Measurements from ENCODE around the gene RENBP. TPM values are rescaled to one million over a fixed set of nuclear protein-coding genes. Genes with fewer than 3 reads are reported as not detected.

Gene RENBP
- total RNA-seq, 5 donors from 2014 or later (not counting 1 experiment from before 2014, with no cell fraction given), result 10.2 to 23.5 (median 19.5) TPM

GRCh38 chrX:153957224-153957623, 12.8 kb upstream of the RENBP start:
- POLR2A ChIA-PET, result no interaction called here
- Mint-ChIP-seq H3K27ac (no peak overlapping the region), H3K9me3 (no peaks in the 10 kb centered on the region), H3K36me3 (peaks cover 7% of the 10 kb centered on the region), H3K4me3 (no peak overlapping the region), H3K4me1 (peaks cover 4 to 6% (median 5%) of the 10 kb centered on the region in 3 donors), H3K27me3 (no peaks in the 10 kb centered on the region)
- DNase-seq (no peak), ATAC-seq (replicated peaks in 1 of 4) (no peak)
- H3K36me3 ChIP-seq (ENCODE audit: control insufficient read depth in 2 of 2, extremely low read depth in 1 of 2, insufficient read depth in 1 of 2, low read length in 1 of 2), result peaks cover 24 to 96% of the 10 kb centered on the region in 2 donors
- H3K9me3 ChIP-seq, result no peaks in the 10 kb centered on the region
- H3K4me3 ChIP-seq (ENCODE audit: control insufficient read depth in 1 of 2, extremely low read depth in 1 of 2, low read length in 1 of 2), result no peak overlapping the region
- H3K27me3 ChIP-seq (replicated peaks in 1 of 2; ENCODE audit: control insufficient read depth in 2 of 2, extremely low read depth in 1 of 2, insufficient read depth in 2 of 2, low read length in 1 of 2), result no peaks in the 10 kb centered on the region
- CTCF ChIA-PET, result no interaction called here
- peaks cover 0 to 11% of the 10 kb centered on the region in 2 experiments for H3K4me1 ChIP-seq (ENCODE audit: control insufficient read depth in 1 of 2, extremely low read depth in 1 of 2, insufficient read depth in 2 of 2, low read length in 2 of 2)
- no peak overlapping the region for H3K27ac ChIP-seq (ENCODE audit: low read length)
- WGBS (ENCODE audit: insufficient coverage), result 89% methylated on average over 8 of the region's 17 CpGs

- no peak overlapping the region for H3K27ac Mint-ChIP-seq
- ChIA-PET CTCF (no interaction called here), POLR2A (no interaction called here)
- Histone ChIP-seq H3K27me3 (replicated peaks in 1 of 2; ENCODE audit: control insufficient read depth in 2 of 2, extremely low read depth in 1 of 2, insufficient read depth in 2 of 2, low read length in 1 of 2) (no peaks in the 10 kb centered on the region), H3K27ac (ENCODE audit: low read length) (no peak overlapping the region), H3K9me3 (no peaks in the 10 kb centered on the region), H3K4me3 (ENCODE audit: control insufficient read depth in 1 of 2, extremely low read depth in 1 of 2, low read length in 1 of 2) (no peak overlapping the region), H3K36me3 (ENCODE audit: control insufficient read depth in 2 of 2, extremely low read depth in 1 of 2, insufficient read depth in 1 of 2, low read length in 1 of 2) (peaks cover 21 to 95% of the 10 kb centered on the region in 2 donors), H3K4me1 (ENCODE audit: control insufficient read depth in 1 of 2, extremely low read depth in 1 of 2, insufficient read depth in 2 of 2, low read length in 2 of 2) (peaks cover 0 to 11% of the 10 kb centered on the region in 2 experiments)
- no peaks in the 10 kb centered on the region for H3K27me3 Mint-ChIP-seq
- DNase-seq, result no peak
- no peaks in the 10 kb centered on the region for H3K9me3 Mint-ChIP-seq
- no peak overlapping the region for H3K4me3 Mint-ChIP-seq
- peaks cover 4 to 6% (median 5%) of the 10 kb centered on the region in 3 donors for H3K4me1 Mint-ChIP-seq
- no peak for ATAC-seq (replicated peaks in 1 of 4)
- peaks cover 7% of the 10 kb centered on the region for H3K36me3 Mint-ChIP-seq
- WGBS (ENCODE audit: insufficient coverage), result 93% methylated on average over 10 of the region's 35 CpGs
Observed at GRCh38 chrX:153956044-153956907, 11.8 kb upstream of the RENBP start.

GRCh38 chrX:153955228-153955732, 10.8 kb upstream of the RENBP start:
- CTCF ChIA-PET, result no interaction called here
- no peaks in the 10 kb centered on the region for H3K27me3 Mint-ChIP-seq
- Histone ChIP-seq H3K36me3 (ENCODE audit: control insufficient read depth in 2 of 2, extremely low read depth in 1 of 2, insufficient read depth in 1 of 2, low read length in 1 of 2) (peaks cover 17 to 94% of the 10 kb centered on the region in 2 donors), H3K4me1 (ENCODE audit: control insufficient read depth in 1 of 2, extremely low read depth in 1 of 2, insufficient read depth in 2 of 2, low read length in 2 of 2) (peaks cover 0 to 11% of the 10 kb centered on the region in 2 experiments), H3K4me3 (ENCODE audit: control insufficient read depth in 1 of 2, extremely low read depth in 1 of 2, low read length in 1 of 2) (no peak overlapping the region), H3K27me3 (replicated peaks in 1 of 2; ENCODE audit: control insufficient read depth in 2 of 2, extremely low read depth in 1 of 2, insufficient read depth in 2 of 2, low read length in 1 of 2) (no peaks in the 10 kb centered on the region), H3K27ac (ENCODE audit: low read length) (no peak overlapping the region), H3K9me3 (no peaks in the 10 kb centered on the region)
- H3K4me3 Mint-ChIP-seq, result no peak overlapping the region
- H3K9me3 Mint-ChIP-seq, result no peaks in the 10 kb centered on the region
- ATAC-seq (replicated peaks in 1 of 4), result no peak
- POLR2A ChIA-PET, result no interaction called here
- no peak for DNase-seq
- no peak overlapping the region for H3K27ac Mint-ChIP-seq
- H3K4me1 Mint-ChIP-seq, result peaks cover 4 to 6% (median 5%) of the 10 kb centered on the region in 3 donors
- WGBS (ENCODE audit: insufficient coverage), result 58% methylated on average over 3 of the region's 12 CpGs
- peaks cover 5% of the 10 kb centered on the region for H3K36me3 Mint-ChIP-seq

- Histone ChIP-seq H3K27ac (ENCODE audit: low read length) (no peak overlapping the region), H3K4me1 (ENCODE audit: control insufficient read depth in 1 of 2, extremely low read depth in 1 of 2, insufficient read depth in 2 of 2, low read length in 2 of 2) (peaks cover 0 to 14% of the 10 kb centered on the region in 2 experiments), H3K9me3 (no peaks in the 10 kb centered on the region), H3K27me3 (replicated peaks in 1 of 2; ENCODE audit: control insufficient read depth in 2 of 2, extremely low read depth in 1 of 2, insufficient read depth in 2 of 2, low read length in 1 of 2) (no peaks in the 10 kb centered on the region), H3K4me3 (ENCODE audit: control insufficient read depth in 1 of 2, extremely low read depth in 1 of 2, low read length in 1 of 2) (no peak overlapping the region), H3K36me3 (ENCODE audit: control insufficient read depth in 2 of 2, extremely low read depth in 1 of 2, insufficient read depth in 1 of 2, low read length in 1 of 2) (peaks cover 17 to 94% of the 10 kb centered on the region in 2 donors)
- 90% methylated on average over 13 of the region's 44 CpGs for WGBS (ENCODE audit: insufficient coverage)
- Mint-ChIP-seq H3K27me3 (no peaks in the 10 kb centered on the region), H3K36me3 (peaks cover 5% of the 10 kb centered on the region), H3K27ac (no peak overlapping the region), H3K4me3 (no peak overlapping the region), H3K9me3 (no peaks in the 10 kb centered on the region), H3K4me1 (peaks cover 4 to 6% (median 5%) of the 10 kb centered on the region in 3 donors)
- ATAC-seq (replicated peaks in 1 of 4), result no peak
- POLR2A ChIA-PET, result no interaction called here
- DNase-seq, result no peak
- CTCF ChIA-PET, result no interaction called here
Observed at GRCh38 chrX:153954558-153955227, 10.2 kb upstream of the RENBP start.

- POLR2A ChIA-PET, result no interaction called here
- H3K27ac ChIP-seq (ENCODE audit: low read length), result peak overlapping the region; percentile 18
Observed at GRCh38 chrX:153953892-153954557, 9.6 kb upstream of the RENBP start.

GRCh38 chrX:153953342-153953830, 8.9 kb upstream of the RENBP start:
- Mint-ChIP-seq H3K27me3 (no peaks in the 10 kb centered on the region), H3K36me3 (peaks cover 5% of the 10 kb centered on the region), H3K4me1 (peaks cover 6 to 11% (median 10%) of the 10 kb centered on the region in 3 donors), H3K27ac (peak overlapping the region in 1 of 2 donors; percentile 34), H3K9me3 (no peaks in the 10 kb centered on the region), H3K4me3 (peak overlapping the region in 1 of 3 donors; percentile 13)
- Histone ChIP-seq H3K4me1 (ENCODE audit: control insufficient read depth in 1 of 2, extremely low read depth in 1 of 2, insufficient read depth in 2 of 2, low read length in 2 of 2) (peaks cover 2 to 27% of the 10 kb centered on the region in 2 experiments), H3K4me3 (ENCODE audit: control insufficient read depth in 1 of 2, extremely low read depth in 1 of 2, low read length in 1 of 2) (no peak overlapping the region), H3K36me3 (ENCODE audit: control insufficient read depth in 2 of 2, extremely low read depth in 1 of 2, insufficient read depth in 1 of 2, low read length in 1 of 2) (peaks cover 13 to 85% of the 10 kb centered on the region in 2 donors), H3K27ac (ENCODE audit: low read length) (peak overlapping the region; percentile 18), H3K27me3 (replicated peaks in 1 of 2; ENCODE audit: control insufficient read depth in 2 of 2, extremely low read depth in 1 of 2, insufficient read depth in 2 of 2, low read length in 1 of 2) (no peaks in the 10 kb centered on the region), H3K9me3 (no peaks in the 10 kb centered on the region)
- 6% methylated on average over 15 of the region's 33 CpGs for WGBS (ENCODE audit: insufficient coverage)
- ChIA-PET CTCF (interaction anchor here in 1 of 2 donors (0.8 kb wide), 1 partner anchor 190 kb away, joined by 3 read pairs; no protein-coding TSS in a partner anchor), POLR2A (no interaction called here)
- peak; percentile 39 to 83 (median 67) for DNase-seq
- ATAC-seq (replicated peaks in 1 of 4), result peak; percentile 71 to 80 (median 74)

More at GRCh38 chrX:153953892-153954557, 9.6 kb upstream of the RENBP start:
- ATAC-seq (replicated peaks in 1 of 4), result peak in 1 of 4 experiments; percentile 4
- no peaks in the 10 kb centered on the region for H3K27me3 Mint-ChIP-seq
- Histone ChIP-seq H3K4me3 (ENCODE audit: control insufficient read depth in 1 of 2, extremely low read depth in 1 of 2, low read length in 1 of 2) (no peak overlapping the region), H3K9me3 (no peaks in the 10 kb centered on the region), H3K36me3 (ENCODE audit: control insufficient read depth in 2 of 2, extremely low read depth in 1 of 2, insufficient read depth in 1 of 2, low read length in 1 of 2) (peaks cover 15 to 91% of the 10 kb centered on the region in 2 donors), H3K27me3 (replicated peaks in 1 of 2; ENCODE audit: control insufficient read depth in 2 of 2, extremely low read depth in 1 of 2, insufficient read depth in 2 of 2, low read length in 1 of 2) (no peaks in the 10 kb centered on the region), H3K4me1 (ENCODE audit: control insufficient read depth in 1 of 2, extremely low read depth in 1 of 2, insufficient read depth in 2 of 2, low read length in 2 of 2) (peaks cover 0 to 20% of the 10 kb centered on the region in 2 experiments)
- H3K36me3 Mint-ChIP-seq, result peaks cover 5% of the 10 kb centered on the region
- H3K9me3 Mint-ChIP-seq, result no peaks in the 10 kb centered on the region
- peaks cover 5 to 8% (median 6%) of the 10 kb centered on the region in 3 donors for H3K4me1 Mint-ChIP-seq
- WGBS (ENCODE audit: insufficient coverage), result 100% methylated on average over 1 of the region's 33 CpGs
- H3K4me3 Mint-ChIP-seq, result peak overlapping the region in 1 of 3 donors; percentile 9
- CTCF ChIA-PET, result interaction anchor here in 1 of 2 donors (0.8 kb wide), 1 partner anchor 191 kb away, joined by 3 read pairs; no protein-coding TSS in a partner anchor
- DNase-seq, result no peak
- H3K27ac Mint-ChIP-seq, result no peak overlapping the region

Data from T-cell (primary cell).